ENCODE measurements around the gene ITSN1.

ITSN1 gene

DNA sequence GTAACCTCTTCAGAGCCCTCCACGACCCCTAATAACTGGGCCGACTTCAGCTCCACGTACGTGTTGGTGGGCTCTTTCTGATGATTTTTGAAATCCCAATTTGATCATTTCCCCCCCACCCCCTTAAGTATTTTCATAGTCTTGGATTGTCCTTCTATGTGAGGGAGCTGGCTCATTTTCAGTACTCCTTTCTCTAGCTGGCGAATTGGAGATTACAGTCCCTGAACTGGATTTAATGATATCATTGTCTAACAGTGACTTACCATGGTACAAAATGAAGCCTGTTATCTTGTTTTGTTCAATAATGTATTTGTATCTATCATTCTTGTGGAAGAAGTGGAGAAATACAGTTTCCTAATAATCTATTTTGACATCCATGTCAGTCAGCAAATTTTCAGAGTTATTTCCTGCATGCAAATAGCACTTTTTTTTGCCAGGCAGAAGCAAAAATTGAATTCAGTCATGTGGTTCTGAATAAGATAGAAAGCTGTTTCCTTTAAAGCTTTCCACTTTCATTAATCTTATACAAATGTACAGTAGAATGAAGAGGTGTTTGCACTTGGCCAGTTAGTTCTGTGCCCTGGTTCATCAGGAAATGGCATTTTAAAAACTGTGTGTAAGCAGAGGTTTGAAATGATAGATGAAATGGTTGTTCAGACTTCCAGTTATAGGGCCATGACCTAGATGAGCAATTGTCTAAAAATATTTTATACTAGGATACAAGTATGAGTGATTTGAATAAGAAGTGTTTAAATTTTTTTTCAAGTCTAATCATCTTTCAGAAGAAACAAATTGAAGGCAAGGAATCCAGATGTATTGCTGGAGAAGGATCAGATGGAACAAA lies 169.1 kb downstream of the ITSN1 start:
- DNase-seq (ENCODE audit: low read depth), result no peak

- DNase-seq (ENCODE audit: low read depth), result no peak
These were observed 171.6 kb downstream of the ITSN1 start for GRCh38 chr21:33813832-33814365.

DNA sequence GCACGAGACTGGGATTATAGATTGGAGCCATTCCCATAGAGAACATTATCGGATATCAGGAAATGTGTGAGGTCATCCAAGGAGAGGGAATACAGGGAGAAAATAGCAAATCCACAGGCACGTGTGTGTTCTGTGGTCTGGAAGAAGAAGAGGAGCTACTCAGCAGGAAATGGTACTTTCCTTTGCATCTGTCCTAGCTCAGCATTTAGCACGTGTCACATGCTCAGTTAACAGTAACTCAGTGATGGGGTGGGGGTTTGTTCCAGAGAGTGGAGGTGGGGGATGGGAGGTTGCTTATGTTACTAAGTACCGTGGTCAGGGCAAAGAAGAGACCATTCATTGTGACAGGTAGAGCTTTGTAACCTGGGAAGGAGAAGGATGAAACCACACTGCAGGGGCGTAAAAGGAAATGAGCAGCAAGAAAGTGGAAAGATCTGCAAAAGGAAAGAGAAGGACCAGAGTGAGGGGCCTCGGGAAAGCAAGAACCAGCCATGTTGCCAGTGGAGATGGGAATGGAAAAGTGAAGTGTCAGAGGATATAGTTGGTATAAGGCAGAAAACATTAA lies 172.9 kb downstream of the ITSN1 start:
- no peak for DNase-seq (ENCODE audit: low read depth)

GRCh38 chr21:33816174-33816573 lies 173.9 kb downstream of the ITSN1 start:
- DNase-seq (ENCODE audit: low read depth), result no peak

DNA sequence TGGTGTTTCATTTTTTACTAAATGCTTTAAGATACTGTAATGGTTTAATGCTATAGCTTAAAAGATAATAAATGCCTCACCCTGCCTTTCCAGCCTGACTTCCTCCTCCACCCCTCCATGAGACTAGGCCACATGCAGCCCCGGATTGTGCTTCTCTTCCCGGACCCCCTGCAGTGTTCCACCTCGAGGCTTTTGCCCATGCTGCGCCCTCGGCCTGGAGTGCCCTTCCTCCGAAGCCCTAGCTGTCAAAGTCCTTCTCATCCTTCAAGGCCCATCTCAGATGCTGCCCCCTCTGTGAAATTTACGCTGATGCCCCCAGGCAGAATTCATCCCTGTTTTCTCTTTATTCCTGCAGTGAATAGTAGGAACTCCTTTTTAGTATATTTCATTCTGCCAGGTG lies 174.8 kb downstream of the ITSN1 start:
- DNase-seq (ENCODE audit: low read depth), result no peak

GRCh38 chr21:33817663-33818451 lies 175.6 kb downstream of the ITSN1 start:
- no peak for DNase-seq (ENCODE audit: low read depth)

DNA sequence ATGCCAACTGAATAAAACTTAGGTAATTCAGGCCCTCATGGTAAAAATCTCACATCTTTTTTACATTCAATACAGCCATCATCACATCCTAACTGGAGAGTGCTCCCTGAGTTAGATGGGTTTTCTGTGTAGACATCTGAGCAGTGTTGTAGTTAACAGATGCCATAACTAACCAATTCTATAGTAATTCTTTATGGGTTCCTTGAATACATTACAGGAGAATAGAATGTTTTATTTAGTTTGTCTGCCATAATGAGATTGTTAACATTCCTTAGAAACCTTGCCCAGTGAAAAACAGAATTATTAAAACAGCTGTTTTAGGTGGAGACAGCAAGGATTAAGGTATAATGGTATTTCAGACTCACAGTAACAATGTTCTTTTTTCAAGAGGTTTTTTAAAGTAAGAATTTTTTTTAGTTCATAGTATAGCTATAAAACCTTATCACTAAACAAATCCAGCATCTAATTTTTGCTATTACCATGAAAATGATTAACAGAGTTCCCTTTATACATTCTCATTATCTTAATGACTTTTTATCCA lies 178.0 kb downstream of the ITSN1 start:
- no peak for DNase-seq (ENCODE audit: low read depth)

- no peak for DNase-seq (ENCODE audit: low read depth)
These were observed 178.5 kb downstream of the ITSN1 start for GRCh38 chr21:33820798-33821197.

- no peak for DNase-seq (ENCODE audit: low read depth)
These were observed 179.4 kb downstream of the ITSN1 start for GRCh38 chr21:33821503-33822322.

GRCh38 chr21:33824156-33824941 lies 182.0 kb downstream of the ITSN1 start:
- no peak for DNase-seq (ENCODE audit: low read depth)

- DNase-seq (ENCODE audit: low read depth), result no peak
These were observed 183.1 kb downstream of the ITSN1 start for GRCh38 chr21:33825419-33825818.

DNA sequence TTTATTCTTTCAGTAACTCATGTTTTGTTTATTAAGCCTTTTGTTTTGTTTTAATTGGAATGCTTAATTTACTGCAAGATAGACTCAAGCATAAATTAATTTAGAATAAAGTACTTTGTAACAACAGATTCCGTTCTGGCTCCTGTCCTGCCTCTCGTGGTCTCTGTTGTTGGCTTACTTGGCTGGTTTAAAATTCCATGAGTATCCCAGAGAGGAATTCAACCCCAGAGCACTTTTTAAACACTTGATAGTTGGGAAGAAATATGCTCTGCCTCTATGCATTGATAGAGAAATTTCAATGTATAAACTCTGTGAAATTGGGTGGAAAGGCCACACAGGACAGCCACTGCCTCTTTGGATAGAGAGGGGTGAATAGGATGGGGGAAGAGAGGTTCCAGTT lies 183.6 kb downstream of the ITSN1 start:
- DNase-seq (ENCODE audit: low read depth), result no peak

DNA sequence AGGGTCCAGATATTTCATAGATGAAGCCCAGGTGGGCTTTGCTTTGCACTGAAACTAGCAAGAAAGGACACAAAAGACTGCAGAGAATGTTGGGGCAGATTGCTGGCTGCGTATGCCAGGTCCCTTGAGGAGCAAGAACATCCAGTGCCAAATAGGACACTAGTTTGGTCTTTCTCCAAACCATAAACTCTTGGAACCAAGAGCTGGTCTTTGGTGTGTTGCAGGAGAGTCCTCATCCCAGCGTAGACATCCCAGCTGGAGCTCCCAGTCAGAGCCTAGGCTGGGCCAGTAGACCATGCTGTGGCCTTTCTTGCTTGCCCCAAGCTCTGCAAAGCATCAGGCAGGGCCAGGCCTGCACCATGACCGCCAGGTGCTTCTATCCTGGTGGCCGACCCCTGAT lies 185.8 kb downstream of the ITSN1 start:
- no peak for DNase-seq (ENCODE audit: low read depth)

DNA sequence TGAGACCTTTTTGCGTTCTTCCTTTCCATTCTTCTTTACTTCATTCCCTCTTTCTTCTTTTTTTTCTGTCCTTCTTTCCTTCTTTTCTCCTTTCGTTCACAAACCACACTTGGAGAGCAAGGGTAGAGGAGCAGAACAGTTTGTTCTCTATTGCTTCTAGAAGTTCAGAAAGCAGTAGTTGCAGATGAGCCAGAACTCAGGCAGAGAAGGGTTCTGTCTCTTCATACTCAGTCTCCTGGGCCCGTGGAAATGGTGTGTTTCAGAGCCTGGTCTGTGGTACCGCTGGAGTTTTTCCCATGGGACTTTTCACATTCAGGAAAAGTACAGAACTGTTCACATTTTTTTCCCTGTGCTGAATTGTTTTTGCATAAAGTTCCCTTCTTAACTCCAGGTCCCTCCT lies 186.3 kb downstream of the ITSN1 start:
- DNase-seq (ENCODE audit: low read depth), result no peak

DNA sequence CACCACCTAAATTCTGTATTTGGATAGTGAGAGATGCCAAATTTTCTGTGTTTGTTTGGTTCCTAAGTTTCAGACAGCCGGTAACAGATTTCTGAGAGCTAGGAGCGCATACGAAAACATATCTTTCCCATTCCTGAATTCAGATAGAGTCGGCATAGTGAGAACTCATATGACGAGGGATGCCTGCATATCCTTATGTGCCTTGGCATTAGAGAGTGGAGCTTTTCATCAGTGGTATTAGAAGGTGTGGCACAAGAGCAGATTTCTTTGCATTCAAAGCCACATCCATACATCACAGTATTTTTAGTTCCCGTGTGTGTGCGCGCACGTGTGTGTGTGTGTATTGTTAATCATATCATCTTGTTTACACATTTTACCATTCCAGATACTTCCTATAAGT lies 187.5 kb downstream of the ITSN1 start:
- DNase-seq (ENCODE audit: low read depth), result no peak

- no peak for DNase-seq (ENCODE audit: low read depth)
These were observed 189.8 kb downstream of the ITSN1 start for GRCh38 chr21:33831962-33832659.

- no peak for DNase-seq (ENCODE audit: low read depth)
These were observed 192.7 kb downstream of the ITSN1 start for GRCh38 chr21:33834801-33835500.

- DNase-seq (ENCODE audit: low read depth), result no peak
These were observed 193.6 kb downstream of the ITSN1 start for GRCh38 chr21:33835920-33836319.

GRCh38 chr21:33836408-33836807 lies 194.1 kb downstream of the ITSN1 start:
- no peak for DNase-seq (ENCODE audit: low read depth)
